ENCODE data around the gene SNX32.
A peak's percentile ranks its signal among the peaks of the same experiment; 100 is the strongest.
"Not testable (repeated sequence)": the region's sequence is repeated elsewhere in the genome, so short reads cannot be mapped to it uniquely, and the experiment has no call there.

The SNX32 gene

GRCh38 chr11:65829459-65829858 lies 4.3 kb upstream of the SNX32 start:
- no peak for DNase-seq

GRCh38 chr11:65832231-65832630 lies 1.5 kb upstream of the SNX32 start:
- not testable (repeated sequence) for DNase-seq

GRCh38 chr11:65834202-65834601 lies 439 bp downstream of the SNX32 start:
- no peak for DNase-seq

GRCh38 chr11:65842144-65842543 lies 8.4 kb downstream of the SNX32 start:
- no peak for DNase-seq

GRCh38 chr11:65843811-65844210 lies 10.0 kb downstream of the SNX32 start:
- no peak for DNase-seq

GRCh38 chr11:65844231-65844872 lies 10.6 kb downstream of the SNX32 start:
- DNase-seq = no peak

GRCh38 chr11:65847746-65848145 lies 14.0 kb downstream of the SNX32 start:
- no peak for DNase-seq

- not testable (repeated sequence) for DNase-seq
Observed at GRCh38 chr11:65848693-65849092, 14.9 kb downstream of the SNX32 start.

- no peak for DNase-seq
Observed at GRCh38 chr11:65849366-65849765, 15.6 kb downstream of the SNX32 start.

GRCh38 chr11:65849771-65850216 lies 16.0 kb downstream of the SNX32 start:
- DNase-seq = no peak

GRCh38 chr11:65850217-65851082 lies 16.7 kb downstream of the SNX32 start:
- no peak for DNase-seq

GRCh38 chr11:65851083-65851579 lies 17.4 kb downstream of the SNX32 start:
- DNase-seq = peak; percentile 40

GRCh38 chr11:65851811-65852507 lies 18.2 kb downstream of the SNX32 start:
- DNase-seq = no peak

- DNase-seq = no peak
Observed at GRCh38 chr11:65852508-65853245, 18.9 kb downstream of the SNX32 start.

- DNase-seq = no peak
Observed at GRCh38 chr11:65853246-65853979, 19.6 kb downstream of the SNX32 start.

GRCh38 chr11:65854161-65854592 lies 20.4 kb downstream of the SNX32 start:
- no peak for DNase-seq

- no peak for DNase-seq
Observed at GRCh38 chr11:65854852-65855837, 21.4 kb downstream of the SNX32 start.

- DNase-seq = no peak
Observed at GRCh38 chr11:65855927-65856363, 22.2 kb downstream of the SNX32 start.

GRCh38 chr11:65856689-65857499 lies 23.1 kb downstream of the SNX32 start:
- DNase-seq = peak; percentile 86

- DNase-seq = peak; percentile 61
Observed at GRCh38 chr11:65857500-65857852, 23.7 kb downstream of the SNX32 start.

Measured in CD4-positive, alpha-beta T cell treated with Interleukin-21 for 1 hour (primary cell).